Endothelial cell of umbilical vein (primary cell): Measurements from ENCODE around the gene LCN15. TPM values are rescaled to one million over a fixed set of nuclear protein-coding genes. Genes with fewer than 3 reads are reported as not detected.

Source experiments
- BruUV-seq: library from RNA; stranded (reverse); fragments of 400-500 nt; replicated peaks from 2 replicates; lab custom pipeline; 2021; lab: Mats Ljungman, UMichigan
- CTCF ChIA-PET: fragments of 300-600, 350-600 bp; sonication (Branson Sonifier 250); formaldehyde crosslinking; loops from one replicate; lab custom pipeline; 2021; ENCODE audit warnings: antibody characterized with exemption, inconsistent platforms; lab: Charles Lee
- POLR2A ChIA-PET: fragments of 300-600, 350-600 bp; sonication (Branson Sonifier 250); formaldehyde crosslinking; loops from one replicate; lab custom pipeline; 2021; ENCODE audit warnings: antibody characterized with exemption, inconsistent platforms; lab: Charles Lee
- DNase-seq: peaks from one replicate; pipeline ENCODE4 v3.0.0-alpha.2; 2011; ENCODE audit warnings: low read depth, low spot score
- FAIRE-seq: peaks from 2 replicates; lab custom pipeline; 2011; peaks lifted over from hg19 to GRCh38; lab: Jason Lieb, UNC
- H2AFZ ChIP-seq: 2 replicates; pipeline ENCODE4 v1.6.0; 2012; ENCODE audit warnings: low read depth, low read length, control low read depth, inconsistent platforms
- H3K27ac ChIP-seq: 2 replicates; pipeline ENCODE4 v1.5.1; 2011; ENCODE audit warnings: low read depth, mild to moderate bottlenecking, control low read depth, low read length, moderate library complexity; ENCODE audit not compliant: insufficient read depth
- H3K27me3 ChIP-seq, 2 experiments: 2 replicates each; pipeline versions ENCODE4 v1.6.0 to v1.6.1; 2011; ENCODE audit warnings: low read length in 2 of 2, mixed read lengths in 1 of 2; ENCODE audit not compliant: control insufficient read depth in 2 of 2, insufficient read depth in 2 of 2
- H3K36me3 ChIP-seq, 2 experiments: 2 replicates in 1 of 2; 3 replicates in 1 of 2; pipeline ENCODE4 v1.5.1; 2011; ENCODE audit warnings: low read length in 2 of 2, mild to moderate bottlenecking in 1 of 2, moderate library complexity in 1 of 2; ENCODE audit not compliant: control insufficient read depth in 2 of 2, insufficient read depth in 2 of 2; ENCODE audit errors: extremely low read depth in 1 of 2
- H3K4me1 ChIP-seq: 3 replicates; pipeline ENCODE4 v1.5.1; 2011; ENCODE audit warnings: mild to moderate bottlenecking, low read length; ENCODE audit not compliant: control insufficient read depth, insufficient read depth; ENCODE audit errors: extremely low read depth
- H3K4me2 ChIP-seq: 2 replicates; pipeline ENCODE4 v1.6.1; 2011; ENCODE audit warnings: low read length, control low read depth, mixed read lengths; ENCODE audit not compliant: insufficient read depth
- H3K4me3 ChIP-seq, 3 experiments: fragments of 200-600 bp in 1 of 3; sonication (generic), shearing (Covaris generic) in 1 of 3; replicated peaks in 1 of 3; 2 replicates each; pipeline ENCODE4 v1.5.1; 2011 to 2016; ENCODE audit warnings: control low read depth in 3 of 3, low read length in 3 of 3, mild to moderate bottlenecking in 2 of 3, inconsistent platforms in 1 of 3, low read depth in 1 of 3, moderate library complexity in 1 of 3; ENCODE audit not compliant: insufficient read depth in 1 of 3
- H3K79me2 ChIP-seq: 2 replicates; pipeline ENCODE4 v1.6.0; 2012; ENCODE audit warnings: low read length, inconsistent platforms; ENCODE audit not compliant: control insufficient read depth, insufficient read depth
- H3K9ac ChIP-seq: replicated peaks from 2 replicates; pipeline ENCODE3; 2011; ENCODE audit warnings: low read length, control low read depth; ENCODE audit not compliant: insufficient read depth; ENCODE audit errors: extremely low read depth
- H3K9me1 ChIP-seq: replicated peaks from 3 replicates; pipeline ENCODE4 v1.6.0; 2011; ENCODE audit warnings: mild to moderate bottlenecking, low read length; ENCODE audit not compliant: control insufficient read depth, insufficient read depth; ENCODE audit errors: extremely low read depth
- H3K9me3 ChIP-seq: replicated peaks from 2 replicates; pipeline ENCODE4 v1.5.1; 2012; ENCODE audit warnings: low read length, inconsistent platforms; ENCODE audit not compliant: control insufficient read depth, insufficient read depth
- H4K20me1 ChIP-seq: replicated peaks from 2 replicates; pipeline ENCODE3; 2011; ENCODE audit warnings: mild to moderate bottlenecking, low read length; ENCODE audit not compliant: control insufficient read depth, insufficient read depth; ENCODE audit errors: extremely low read depth
- EZH2 ChIP-seq: IDR thresholded peaks from 2 replicates; pipeline ENCODE4 v1.6.1; 2012; ENCODE audit warnings: borderline replicate concordance, low read depth, mild to moderate bottlenecking, moderate library complexity, low read length, inconsistent platforms; ENCODE audit not compliant: severe bottlenecking
- FOS ChIP-seq: IDR thresholded peaks from 2 replicates; pipeline ENCODE4 v1.6.1; 2011; ENCODE audit warnings: mild to moderate bottlenecking, low read length, moderate library complexity, borderline replicate concordance; ENCODE audit not compliant: insufficient read depth
- GATA2 ChIP-seq: IDR thresholded peaks from 2 replicates; pipeline ENCODE4 v1.7.0; 2011; ENCODE audit warnings: low read depth, mild to moderate bottlenecking, moderate library complexity, mixed read lengths, low read length; ENCODE audit not compliant: insufficient read length, insufficient read depth
- JUN ChIP-seq: IDR thresholded peaks from 2 replicates; pipeline ENCODE4 v1.6.1; 2011; ENCODE audit warnings: borderline replicate concordance, low read depth; ENCODE audit not compliant: insufficient read length, insufficient read depth
- MYC ChIP-seq: IDR thresholded peaks from one replicate; pipeline ENCODE4 v1.6.1; 2011; ENCODE audit warnings: mild to moderate bottlenecking, low read depth, low read length
- POLR2A ChIP-seq: IDR thresholded peaks from 2 replicates; pipeline ENCODE4 v1.6.1; 2012; ENCODE audit warnings: low read depth, mild to moderate bottlenecking, control low read depth, low read length
- POLR2AphosphoS5 ChIP-seq: IDR thresholded peaks from 2 replicates; pipeline ENCODE4 v1.6.1; 2012; ENCODE audit warnings: low read depth, mild to moderate bottlenecking, control low read depth, low read length, moderate library complexity; ENCODE audit not compliant: insufficient read depth
- dilution Hi-C: fragments of 300-500 bp; cut with MboI; formaldehyde crosslinking; loops from one replicate; pipeline ENCODE4 v1.15.0; 2019; ENCODE audit warnings: low sequenced_read_pairs; ENCODE audit not compliant: extremely low pct_ligation_motif_present
- intact Hi-C: fragments of 100-400 bp; cut with micrococcal nuclease; formaldehyde crosslinking; loops from one replicate; pipeline ENCODE4 v1.10.0; 2022
- polyA plus RNA-seq, 4 experiments: library from polyadenylated mRNA; depleted of rRNA in 3 of 4; stranded (reverse) in 3 of 4; unstranded in 1 of 4; fragments of >200 nt; gene quantifications; 2 replicates each; pipeline versions ENCODE4 v1.2.1 to v1.2.3, GENCODE V29; 2011 to 2012; ENCODE audit warnings: missing spikeins in 1 of 4
- total RNA-seq: library from RNA; stranded (reverse); gene quantifications from 2 replicates; pipeline ENCODE4 v1.2.3, GENCODE V29; 2021
- TF ChIP-seq, protein P1 (sequence below), 2 donors: IDR thresholded peaks; 1 replicate in 1 of 2; 2 replicates in 1 of 2; pipeline ENCODE4 v1.5.1; 2011; ENCODE audit warnings: low read length in 2 of 2, mild to moderate bottlenecking in 2 of 2, moderate library complexity in 2 of 2, control low read depth in 1 of 2, inconsistent platforms in 1 of 2, low read depth in 1 of 2; ENCODE audit not compliant: insufficient read depth in 1 of 2; ENCODE audit errors: extremely low read depth in 1 of 2
- TF ChIP-seq, protein P2 (sequence below): IDR thresholded peaks from 2 replicates; pipeline ENCODE4 v1.6.1; 2011; ENCODE audit not compliant: insufficient read depth, insufficient read length

LCN15 gene
- total and polyA plus RNA-seq, 2 donors (not counting 3 experiments of a cell fraction or from before 2014, with no cell fraction given): not detected

GRCh38 chr9:136744773-136745172 is 19.5 kb downstream of the LCN15 start:
- Histone ChIP-seq H2AFZ (no peak overlapping the region), H3K4me3 (no peak overlapping the region), H3K79me2 (no peaks in the 10 kb centered on the region), H3K4me1 (no peaks in the 10 kb centered on the region), H3K9ac (no peak overlapping the region), H3K9me3 (no peaks in the 10 kb centered on the region), H4K20me1 (no peaks in the 10 kb centered on the region), H3K4me2 (no peak overlapping the region), H3K27ac (no peak overlapping the region), H3K9me1 (no peaks in the 10 kb centered on the region), H3K36me3 (no peaks in the 10 kb centered on the region), H3K27me3 (peaks cover 0 to 5% of the 10 kb centered on the region in 2 experiments)
- no TSS peak for BruUV-seq
- TF ChIP-seq EZH2 (no peak), FOS (no peak), MYC (no peak), POLR2A (no peak), JUN (no peak), POLR2AphosphoS5 (no peak), GATA2 (no peak)
- TF ChIP-seq, protein P1, sequence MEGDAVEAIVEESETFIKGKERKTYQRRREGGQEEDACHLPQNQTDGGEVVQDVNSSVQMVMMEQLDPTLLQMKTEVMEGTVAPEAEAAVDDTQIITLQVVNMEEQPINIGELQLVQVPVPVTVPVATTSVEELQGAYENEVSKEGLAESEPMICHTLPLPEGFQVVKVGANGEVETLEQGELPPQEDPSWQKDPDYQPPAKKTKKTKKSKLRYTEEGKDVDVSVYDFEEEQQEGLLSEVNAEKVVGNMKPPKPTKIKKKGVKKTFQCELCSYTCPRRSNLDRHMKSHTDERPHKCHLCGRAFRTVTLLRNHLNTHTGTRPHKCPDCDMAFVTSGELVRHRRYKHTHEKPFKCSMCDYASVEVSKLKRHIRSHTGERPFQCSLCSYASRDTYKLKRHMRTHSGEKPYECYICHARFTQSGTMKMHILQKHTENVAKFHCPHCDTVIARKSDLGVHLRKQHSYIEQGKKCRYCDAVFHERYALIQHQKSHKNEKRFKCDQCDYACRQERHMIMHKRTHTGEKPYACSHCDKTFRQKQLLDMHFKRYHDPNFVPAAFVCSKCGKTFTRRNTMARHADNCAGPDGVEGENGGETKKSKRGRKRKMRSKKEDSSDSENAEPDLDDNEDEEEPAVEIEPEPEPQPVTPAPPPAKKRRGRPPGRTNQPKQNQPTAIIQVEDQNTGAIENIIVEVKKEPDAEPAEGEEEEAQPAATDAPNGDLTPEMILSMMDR (IDR thresholded peaks at IDR 0.05; ENCODE audit: extremely low read depth in 1 of 2, insufficient read depth in 1 of 2, low read depth in 1 of 2, low read length in 2 of 2): no peak
- TF ChIP-seq, protein P2, sequence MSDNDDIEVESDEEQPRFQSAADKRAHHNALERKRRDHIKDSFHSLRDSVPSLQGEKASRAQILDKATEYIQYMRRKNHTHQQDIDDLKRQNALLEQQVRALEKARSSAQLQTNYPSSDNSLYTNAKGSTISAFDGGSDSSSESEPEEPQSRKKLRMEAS: no peak
- CTCF ChIA-PET: interaction anchor here (1.3 to 6.0 kb wide), 2 partner anchors 13 to 15 kb away, joined by 3 to 31 read pairs; partner anchors contain the start of gene LCN8
- dilution Hi-C loops (no loop called here), intact Hi-C loops (no loop called here)
- no peak for DNase-seq
- no peak for FAIRE-seq
- POLR2A ChIA-PET: interaction anchor here (1.3 kb wide), 1 partner anchor 17 kb away, joined by 9 read pairs; no protein-coding TSS in a partner anchor
